Esophagus muscularis mucosa (tissue), 4 donors: Measurements from ENCODE around the gene VSTM2A.

Source experiments
- EP300 ChIP-seq: sonication (generic); formaldehyde crosslinking; IDR thresholded peaks from one replicate; pipeline ENCODE4 v1.6.1; 2017; ENCODE audit warnings: antibody characterized with exemption
- POLR2A ChIP-seq: fragments of 450-650 bp; IDR thresholded peaks from one replicate; pipeline ENCODE4 v1.6.1; 2017; ENCODE audit warnings: antibody characterized with exemption, moderate library complexity, mild to moderate bottlenecking, low read depth
- TF ChIP-seq, protein P1 (sequence below), 3 experiments: fragments of 200-600 bp in 2 of 3; fragments of 450-650 bp in 1 of 3; sonication (generic) in 2 of 3; IDR thresholded peaks; one replicate each; pipeline ENCODE4 v1.5.1; 2017 to 2019; ENCODE audit warnings: antibody characterized with exemption in 3 of 3, mild to moderate bottlenecking in 2 of 3, moderate library complexity in 1 of 3

- TF ChIP-seq, protein P1, sequence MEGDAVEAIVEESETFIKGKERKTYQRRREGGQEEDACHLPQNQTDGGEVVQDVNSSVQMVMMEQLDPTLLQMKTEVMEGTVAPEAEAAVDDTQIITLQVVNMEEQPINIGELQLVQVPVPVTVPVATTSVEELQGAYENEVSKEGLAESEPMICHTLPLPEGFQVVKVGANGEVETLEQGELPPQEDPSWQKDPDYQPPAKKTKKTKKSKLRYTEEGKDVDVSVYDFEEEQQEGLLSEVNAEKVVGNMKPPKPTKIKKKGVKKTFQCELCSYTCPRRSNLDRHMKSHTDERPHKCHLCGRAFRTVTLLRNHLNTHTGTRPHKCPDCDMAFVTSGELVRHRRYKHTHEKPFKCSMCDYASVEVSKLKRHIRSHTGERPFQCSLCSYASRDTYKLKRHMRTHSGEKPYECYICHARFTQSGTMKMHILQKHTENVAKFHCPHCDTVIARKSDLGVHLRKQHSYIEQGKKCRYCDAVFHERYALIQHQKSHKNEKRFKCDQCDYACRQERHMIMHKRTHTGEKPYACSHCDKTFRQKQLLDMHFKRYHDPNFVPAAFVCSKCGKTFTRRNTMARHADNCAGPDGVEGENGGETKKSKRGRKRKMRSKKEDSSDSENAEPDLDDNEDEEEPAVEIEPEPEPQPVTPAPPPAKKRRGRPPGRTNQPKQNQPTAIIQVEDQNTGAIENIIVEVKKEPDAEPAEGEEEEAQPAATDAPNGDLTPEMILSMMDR (IDR thresholded peaks at IDR 0.05), result no peak
- TF ChIP-seq POLR2A, result no peak
- TF ChIP-seq EP300, result no peak
Observed at GRCh38 chr7:54544527-54545240, 2.5 kb downstream of the VSTM2A start.
